IMR-90 (cell line): ENCODE data around the gene CUBN.

ENCODE experiments used
- CEBPB ChIP-seq: IDR thresholded peaks from 2 replicates; pipeline ENCODE4 v1.6.1; 2012; ENCODE audit warnings: low read depth, low read length, improper control_type of control experiment
- CHD1 ChIP-seq: IDR thresholded peaks from 2 replicates; pipeline ENCODE4 v1.6.1; 2012; ENCODE audit warnings: low read depth, low read length, improper control_type of control experiment
- CTCF ChIP-seq: conservative IDR thresholded peaks from 2 replicates; pipeline ENCODE4 v1.5.1; 2012; ENCODE audit warnings: mild to moderate bottlenecking, low read depth, low read length, improper control_type of control experiment
- MAFK ChIP-seq: IDR thresholded peaks from 2 replicates; pipeline ENCODE4 v1.6.1; 2012; ENCODE audit warnings: low read depth, low read length, improper control_type of control experiment
- MAZ ChIP-seq: IDR thresholded peaks from 2 replicates; pipeline ENCODE4 v1.6.1; 2012; ENCODE audit warnings: low read depth, mild to moderate bottlenecking, low read length, improper control_type of control experiment, moderate library complexity, borderline replicate concordance
- NFE2L2 ChIP-seq: fragments of 150-350 bp; IDR thresholded peaks from 2 replicates; pipeline ENCODE4 v1.6.1; 2016; ENCODE audit warnings: low read depth, mild to moderate bottlenecking, low read length
- POLR2A ChIP-seq: IDR thresholded peaks from 2 replicates; pipeline ENCODE4 v1.6.1; 2012; ENCODE audit warnings: mild to moderate bottlenecking, low read depth, low read length
- RAD21 ChIP-seq: IDR thresholded peaks from 2 replicates; pipeline ENCODE4 v1.6.1; 2012; ENCODE audit warnings: low read length, improper control_type of control experiment
- RFX5 ChIP-seq: IDR thresholded peaks from 2 replicates; pipeline ENCODE4 v1.8.0; 2012; ENCODE audit warnings: low read depth, mild to moderate bottlenecking, low read length, moderate library complexity
- USF2 ChIP-seq: fragments of 150-350 bp; IDR thresholded peaks from 2 replicates; pipeline ENCODE4 v1.6.1; 2017; ENCODE audit warnings: mild to moderate bottlenecking, antibody characterized with exemption, low read length, low read depth
- TF ChIP-seq, protein P1 (sequence below): fragments of 150-350 bp; IDR thresholded peaks from 2 replicates; pipeline ENCODE4 v1.6.1; 2016; ENCODE audit warnings: low read depth, mild to moderate bottlenecking, low read length, moderate library complexity, borderline replicate concordance

GRCh38 chr10:17059197-17059688, 70.4 kb downstream of the CUBN start:
- TF ChIP-seq CTCF (no peak), POLR2A (no peak), USF2 (no peak), CEBPB (no peak), CHD1 (no peak), RAD21 (no peak), MAFK (no peak), RFX5 (no peak), MAZ (no peak), NFE2L2 (no peak)
- TF ChIP-seq, protein P1, sequence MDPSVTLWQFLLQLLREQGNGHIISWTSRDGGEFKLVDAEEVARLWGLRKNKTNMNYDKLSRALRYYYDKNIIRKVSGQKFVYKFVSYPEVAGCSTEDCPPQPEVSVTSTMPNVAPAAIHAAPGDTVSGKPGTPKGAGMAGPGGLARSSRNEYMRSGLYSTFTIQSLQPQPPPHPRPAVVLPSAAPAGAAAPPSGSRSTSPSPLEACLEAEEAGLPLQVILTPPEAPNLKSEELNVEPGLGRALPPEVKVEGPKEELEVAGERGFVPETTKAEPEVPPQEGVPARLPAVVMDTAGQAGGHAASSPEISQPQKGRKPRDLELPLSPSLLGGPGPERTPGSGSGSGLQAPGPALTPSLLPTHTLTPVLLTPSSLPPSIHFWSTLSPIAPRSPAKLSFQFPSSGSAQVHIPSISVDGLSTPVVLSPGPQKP, result no peak
